GM19328 (cell line): ENCODE results near the gene SMIM23.
"Not testable (repeated sequence)": the region's sequence is repeated elsewhere in the genome, so short reads cannot be mapped to it uniquely, and the experiment has no call there.

ENCODE experiments used
- ATAC-seq: cut with Tn5 transposase; IDR thresholded peaks from one replicate; pipeline ENCODE4 v1.9.1; 2021; ENCODE audit warnings: mild to moderate bottlenecking, moderate library complexity; ENCODE audit not compliant: unreplicated experiment

Gene SMIM23

GRCh38 chr5:171771856-171772255, 13.8 kb upstream of the SMIM23 start:
- no peak for ATAC-seq

- no peak for ATAC-seq
Observed at GRCh38 chr5:171773106-171773505, 12.5 kb upstream of the SMIM23 start.

- ATAC-seq, result no peak
Observed at GRCh38 chr5:171774418-171774817, 11.2 kb upstream of the SMIM23 start.

GRCh38 chr5:171776213-171776612, 9.4 kb upstream of the SMIM23 start:
- ATAC-seq, result no peak

- no peak for ATAC-seq
Observed at GRCh38 chr5:171776770-171777759, 8.6 kb upstream of the SMIM23 start.

- not testable (repeated sequence) for ATAC-seq
Observed at GRCh38 chr5:171781744-171782143, 3.9 kb upstream of the SMIM23 start.

GRCh38 chr5:171782332-171782966, 3.2 kb upstream of the SMIM23 start:
- no peak for ATAC-seq

GRCh38 chr5:171783051-171783450, 2.6 kb upstream of the SMIM23 start:
- no peak for ATAC-seq

- ATAC-seq, result no peak
Observed at GRCh38 chr5:171789353-171789752, 3.7 kb downstream of the SMIM23 start.

- no peak for ATAC-seq
Observed at GRCh38 chr5:171790408-171790807, 4.8 kb downstream of the SMIM23 start.

- no peak for ATAC-seq
Observed at GRCh38 chr5:171794470-171794960, 8.9 kb downstream of the SMIM23 start.

- no peak for ATAC-seq
Observed at GRCh38 chr5:171795381-171795780, 9.8 kb downstream of the SMIM23 start.

GRCh38 chr5:171796436-171796835, 10.8 kb downstream of the SMIM23 start:
- no peak for ATAC-seq

GRCh38 chr5:171797543-171797942, 11.9 kb downstream of the SMIM23 start:
- no peak for ATAC-seq

GRCh38 chr5:171798418-171798817, 12.8 kb downstream of the SMIM23 start:
- ATAC-seq, result no peak

- no peak for ATAC-seq
Observed at GRCh38 chr5:171801839-171802238, 16.2 kb downstream of the SMIM23 start.

GRCh38 chr5:171805746-171806145, 20.1 kb downstream of the SMIM23 start:
- no peak for ATAC-seq

GRCh38 chr5:171806976-171807747, 21.5 kb downstream of the SMIM23 start:
- ATAC-seq, result no peak

- ATAC-seq, result no peak
Observed at GRCh38 chr5:171808453-171808852, 22.8 kb downstream of the SMIM23 start.

GRCh38 chr5:171808951-171809350, 23.3 kb downstream of the SMIM23 start:
- no peak for ATAC-seq

GRCh38 chr5:171810227-171810626, 24.6 kb downstream of the SMIM23 start:
- ATAC-seq, result no peak
